Stimulated activated CD4-positive, alpha-beta T cell treated with anti-CD3 and anti-CD28 coated beads, Interleukin-12 subunit alpha, Interleukin-12 subunit beta, amount 100 ng/mL, for 4 hours (primary cell): Measurements from ENCODE around the gene CCNY.
"Not testable (repeated sequence)": the region's sequence is repeated elsewhere in the genome, so short reads cannot be mapped to it uniquely, and the experiment has no call there.

Experiments
- DNase-seq: peaks from one replicate; pipeline ENCODE4 v3.0.0-alpha.2; 2020

CCNY gene

DNA sequence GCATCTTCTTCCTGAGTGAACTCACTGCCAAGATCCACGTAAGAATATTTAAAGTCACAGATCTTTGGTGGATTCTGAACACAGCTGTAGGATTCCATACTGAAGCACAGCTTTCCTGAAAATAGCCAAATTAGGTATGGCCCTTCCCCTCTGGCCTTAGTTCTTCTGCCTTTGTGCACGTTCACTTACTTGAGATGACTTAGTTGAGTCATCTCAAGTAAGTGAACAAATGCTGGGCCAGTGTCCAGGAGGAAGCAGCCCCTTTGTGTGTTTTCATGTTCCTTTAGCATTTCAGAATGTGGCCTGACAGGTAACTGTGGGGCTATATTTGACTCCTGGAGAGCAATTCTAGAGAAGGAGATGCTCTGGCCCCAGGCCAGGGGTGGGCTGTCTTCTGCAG, 51.5 kb downstream of the CCNY start:
- DNase-seq = no peak

GRCh38 chr10:35388197-35388596, 51.9 kb downstream of the CCNY start:
- no peak for DNase-seq

DNA sequence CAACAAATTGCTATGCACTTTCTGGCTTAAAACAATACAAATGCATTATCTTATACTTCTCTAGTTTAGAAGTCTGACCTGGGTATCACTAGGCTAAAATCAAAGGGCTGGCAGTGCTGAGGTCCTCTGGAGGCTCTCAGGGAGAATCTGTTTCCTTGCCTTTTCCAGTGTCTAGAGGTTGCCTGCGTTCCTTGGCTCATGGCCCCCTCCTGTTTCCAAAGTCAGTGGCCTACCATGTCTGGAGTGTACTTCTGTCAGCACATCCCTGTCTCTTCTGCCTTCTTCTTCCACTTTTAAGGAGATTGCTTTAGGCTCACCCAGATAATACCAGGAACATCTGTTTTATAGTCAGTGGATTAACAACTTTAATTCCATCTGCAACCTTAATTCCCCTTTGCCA, 52.4 kb downstream of the CCNY start:
- DNase-seq = no peak

GRCh38 chr10:35390161-35390840, 54.0 kb downstream of the CCNY start:
- DNase-seq = no peak

GRCh38 chr10:35390843-35391152, 54.5 kb downstream of the CCNY start:
- no peak for DNase-seq

DNA sequence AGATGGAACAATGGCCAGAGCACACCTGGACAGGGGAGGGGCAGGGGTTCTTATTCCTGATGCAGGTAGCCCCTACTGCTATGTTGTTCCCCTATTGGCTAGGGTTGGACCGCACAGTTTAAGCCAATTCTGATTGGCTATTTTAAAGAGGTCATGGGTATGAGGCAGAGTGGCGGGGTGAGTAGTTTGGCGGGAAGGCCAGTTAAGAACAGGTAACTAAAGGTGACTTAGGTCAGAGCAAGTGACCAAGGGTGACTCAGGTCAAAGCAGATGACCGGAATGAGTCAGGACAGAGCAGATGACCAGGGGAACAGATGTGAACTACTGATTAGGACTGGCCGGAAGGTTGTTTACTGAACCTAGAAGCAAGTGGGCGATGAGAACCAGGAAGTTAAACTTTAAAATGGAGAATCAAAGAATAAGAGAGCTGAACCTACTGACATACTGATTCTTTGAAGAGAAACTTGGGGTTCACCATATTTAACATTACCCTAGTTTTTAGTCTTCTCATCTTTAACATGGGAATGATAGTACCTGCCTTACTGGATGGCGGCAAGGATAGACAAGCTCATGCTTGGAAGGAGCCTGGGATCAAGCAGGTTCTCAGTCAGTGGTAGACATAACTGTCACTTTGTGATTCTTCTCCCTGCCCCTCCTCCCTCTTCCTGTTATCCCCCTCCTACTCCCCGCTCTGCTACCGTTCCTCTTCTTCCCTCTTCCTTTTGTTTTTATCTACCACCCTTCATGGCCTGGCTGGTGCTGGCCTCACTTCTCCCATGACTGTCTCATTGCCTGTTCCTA, 55.0 kb downstream of the CCNY start:
- no peak for DNase-seq

DNA sequence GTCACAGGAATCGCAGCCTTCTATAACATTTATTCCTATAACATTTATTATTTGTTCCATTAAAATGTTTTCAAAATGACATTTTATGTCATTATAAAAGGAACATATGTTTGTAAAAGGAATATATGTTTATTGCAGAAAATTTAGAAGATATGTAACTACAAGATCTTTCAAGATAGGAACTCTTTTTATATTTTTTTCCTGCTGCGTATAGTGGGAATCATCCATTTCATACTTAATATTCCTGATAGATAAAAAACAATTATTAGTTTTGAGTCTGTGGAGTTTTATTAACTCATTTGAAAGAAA, 55.6 kb downstream of the CCNY start:
- DNase-seq = no peak

DNA sequence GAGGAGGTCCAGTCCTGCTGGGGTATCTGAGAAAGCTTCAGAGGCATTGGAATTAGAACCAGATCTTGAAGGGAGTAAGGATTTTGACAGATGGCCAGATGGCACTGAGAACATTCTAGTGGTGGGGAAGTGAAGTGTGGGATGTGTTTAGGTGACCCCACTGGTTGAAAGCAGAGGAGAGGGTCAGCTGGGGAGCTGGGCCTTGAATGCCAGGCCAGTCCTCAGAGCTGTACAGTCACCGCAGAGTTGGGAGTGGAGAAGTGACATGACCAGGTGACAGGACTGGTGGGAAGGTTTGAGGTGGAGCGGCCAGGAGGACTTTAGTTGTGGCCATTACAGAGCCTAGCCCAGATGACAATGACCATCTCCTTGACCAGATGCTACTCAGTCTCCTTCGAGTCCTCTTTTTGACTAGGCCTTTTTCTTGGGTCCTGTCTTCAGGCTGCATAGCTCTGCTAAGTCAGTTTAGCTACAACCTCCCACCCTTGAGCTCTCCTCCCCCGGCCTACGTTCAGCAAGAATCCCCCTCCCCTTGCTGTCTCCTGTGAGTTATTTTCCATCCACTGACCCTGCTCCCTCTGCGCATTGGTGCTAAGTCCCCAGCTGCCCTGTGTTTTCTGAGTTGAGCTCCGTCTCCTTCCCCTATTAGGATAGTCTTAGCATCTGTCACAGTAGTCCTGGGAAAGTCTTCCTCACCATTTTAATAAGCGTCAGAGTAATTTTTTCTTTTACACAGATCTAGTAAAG, 56.3 kb downstream of the CCNY start:
- DNase-seq = no peak

- DNase-seq = no peak
Observed at GRCh38 chr10:35394411-35394851, 58.1 kb downstream of the CCNY start.

DNA sequence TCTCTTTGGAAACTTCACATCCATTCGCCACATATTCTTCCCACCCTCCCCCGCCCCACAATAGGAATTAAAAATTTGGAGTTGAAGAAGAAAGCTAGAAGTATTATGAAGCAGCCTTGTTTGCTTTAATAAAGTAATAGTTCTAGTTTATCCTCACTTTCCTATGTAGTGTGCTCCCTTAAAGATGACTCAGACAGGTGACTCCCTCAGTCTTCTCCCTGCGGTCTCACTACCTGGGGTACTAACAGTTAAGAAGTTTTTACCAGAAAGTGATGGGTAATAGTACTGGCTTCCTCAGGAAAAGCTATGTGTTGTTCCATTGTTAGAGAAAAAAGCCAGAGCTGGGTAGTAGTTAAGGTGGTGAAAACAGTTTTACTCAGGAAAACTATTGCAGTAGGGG, 58.6 kb downstream of the CCNY start:
- DNase-seq = no peak

GRCh38 chr10:35396560-35397434, 60.5 kb downstream of the CCNY start:
- DNase-seq = no peak

GRCh38 chr10:35397953-35398352, 61.6 kb downstream of the CCNY start:
- no peak for DNase-seq

GRCh38 chr10:35398355-35398754, 62.0 kb downstream of the CCNY start:
- DNase-seq = no peak

GRCh38 chr10:35398908-35399307, 62.6 kb downstream of the CCNY start:
- DNase-seq = no peak

- no peak for DNase-seq
Observed at GRCh38 chr10:35399414-35400009, 63.2 kb downstream of the CCNY start.

DNA sequence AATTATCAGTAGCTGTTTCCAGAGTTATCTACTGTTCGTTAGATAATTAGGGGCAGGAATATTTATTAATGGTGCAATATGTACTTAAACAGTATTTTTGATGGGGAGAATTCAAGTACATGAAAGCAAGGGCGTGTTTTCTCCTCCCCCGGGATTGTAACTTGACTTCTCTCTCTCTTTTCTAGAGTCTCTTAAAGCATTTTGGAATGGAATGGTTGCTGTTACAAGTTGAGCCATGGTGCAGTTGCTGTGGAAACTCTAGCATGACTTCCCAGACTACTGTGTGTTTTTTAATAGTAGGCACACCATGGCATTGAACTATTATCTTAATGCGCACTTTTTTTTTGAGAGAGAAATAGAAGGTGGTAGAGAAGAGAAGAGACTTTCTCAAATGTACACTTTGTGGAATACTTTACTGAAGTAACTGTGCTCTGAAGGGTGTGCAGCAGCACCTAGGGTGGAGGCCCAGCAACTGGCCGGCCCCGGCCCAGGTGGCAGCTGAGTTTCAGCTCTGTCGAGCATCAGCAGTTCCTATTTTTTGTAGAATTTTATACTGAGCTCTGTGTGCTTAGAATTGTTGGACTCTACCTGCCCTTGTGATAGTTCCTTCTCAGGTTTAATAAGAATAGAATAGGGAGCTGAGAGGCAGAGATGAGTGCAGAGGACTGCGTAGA, 64.4 kb downstream of the CCNY start:
- DNase-seq = no peak

DNA sequence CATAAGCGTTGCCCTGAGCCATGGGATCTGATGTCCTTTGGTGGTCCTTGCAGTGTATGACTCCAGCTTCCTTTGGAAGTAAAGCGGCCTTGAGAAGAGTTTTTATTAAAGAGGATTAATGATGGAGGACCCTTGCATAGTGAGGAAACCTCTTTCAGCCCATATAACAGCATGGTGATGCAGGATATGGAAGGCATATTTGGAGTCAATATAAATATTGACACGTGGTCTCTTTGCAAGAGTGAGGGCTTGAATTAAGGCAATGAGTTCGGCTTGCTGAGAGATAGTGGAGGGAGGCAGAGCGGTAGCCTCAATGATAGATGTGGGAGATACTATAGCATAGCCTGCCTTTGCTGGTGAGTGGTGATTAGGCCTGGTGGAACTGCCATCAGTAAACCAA, 67.2 kb downstream of the CCNY start:
- not testable (repeated sequence) for DNase-seq

- not testable (repeated sequence) for DNase-seq
Observed at GRCh38 chr10:35404077-35404476, 67.8 kb downstream of the CCNY start.

GRCh38 chr10:35406003-35406630, 69.8 kb downstream of the CCNY start:
- not testable (repeated sequence) for DNase-seq

- not testable (repeated sequence) for DNase-seq
Observed at GRCh38 chr10:35407696-35408095, 71.4 kb downstream of the CCNY start.

DNA sequence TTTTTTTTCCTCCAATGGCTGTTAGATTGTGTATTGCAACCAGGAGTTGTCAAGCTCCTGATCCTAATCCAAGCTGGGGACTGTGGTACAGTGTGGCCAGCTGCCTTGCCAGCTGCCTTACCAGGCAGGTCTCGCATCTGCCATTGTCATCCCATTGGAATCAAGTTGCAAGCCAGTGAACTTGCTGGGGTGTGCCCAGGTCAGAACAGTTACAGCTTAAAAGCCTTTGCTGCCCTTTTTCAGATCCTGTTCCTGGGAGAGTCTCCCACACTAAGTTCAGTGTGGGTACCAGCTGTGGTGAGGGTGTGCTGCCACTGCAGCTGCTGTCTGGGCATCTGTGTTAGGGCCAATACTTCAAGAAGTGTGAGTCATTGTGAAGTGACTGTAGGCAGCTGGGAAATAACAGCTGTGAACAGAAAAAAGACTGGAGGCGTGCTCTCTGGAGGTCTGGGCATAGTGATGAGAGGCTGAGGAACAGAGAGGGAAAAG, 72.8 kb downstream of the CCNY start:
- no peak for DNase-seq
